ENCODE measurements around the gene ARHGDIB. TPM values are rescaled to one million over a fixed set of nuclear protein-coding genes. Genes with fewer than 3 reads are reported as not detected.

The ARHGDIB gene
- total and polyA plus RNA-seq, 7 donors, result 23.9 to 44.0 (median 32.4) TPM

DNA sequence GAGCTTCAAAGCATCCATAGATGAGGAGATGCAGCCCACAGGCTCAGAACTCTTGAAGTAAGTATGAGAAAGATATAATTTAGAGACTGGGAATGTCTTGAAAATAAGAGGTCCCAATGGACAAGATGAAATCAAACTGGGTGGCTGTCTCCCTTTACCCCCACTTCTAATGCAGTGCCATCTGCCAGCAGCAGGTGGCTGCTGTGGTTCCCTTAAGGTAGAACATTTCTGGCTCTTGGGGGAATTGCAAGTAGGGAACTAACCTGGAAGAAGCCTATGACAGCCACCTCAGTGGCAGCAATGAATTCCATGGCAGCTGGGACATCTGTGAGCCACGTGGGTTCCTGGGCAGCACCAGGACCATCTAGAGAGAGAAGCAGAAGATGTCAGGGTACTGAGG, 23.7 kb downstream of the ARHGDIB start:
- Histone ChIP-seq H3K36me3 (ENCODE audit: insufficient read depth in 1 of 2, low read depth in 1 of 2) (peaks cover 0 to 11% of the 10 kb centered on the region in 2 donors), H3K9me3 (no peaks in the 10 kb centered on the region), H3K27me3 (ENCODE audit: insufficient read depth in 3 of 3, low read length in 2 of 3) (no peaks in the 10 kb centered on the region), H3K4me3 (no peak overlapping the region), H3K4me1 (no peaks in the 10 kb centered on the region), H3K27ac (no peak overlapping the region)
- no peak for TF ChIP-seq CTCF (IDR thresholded peaks at IDR 0.05)
- intact Hi-C loops (cut with DNase I), result no loop called here
- no peak for DNase-seq
- WGBS, 3 donors, result 50 to 75% (median 50%) methylated on average over 1 of the region's 1 CpG
- ATAC-seq, result no peak

DNA sequence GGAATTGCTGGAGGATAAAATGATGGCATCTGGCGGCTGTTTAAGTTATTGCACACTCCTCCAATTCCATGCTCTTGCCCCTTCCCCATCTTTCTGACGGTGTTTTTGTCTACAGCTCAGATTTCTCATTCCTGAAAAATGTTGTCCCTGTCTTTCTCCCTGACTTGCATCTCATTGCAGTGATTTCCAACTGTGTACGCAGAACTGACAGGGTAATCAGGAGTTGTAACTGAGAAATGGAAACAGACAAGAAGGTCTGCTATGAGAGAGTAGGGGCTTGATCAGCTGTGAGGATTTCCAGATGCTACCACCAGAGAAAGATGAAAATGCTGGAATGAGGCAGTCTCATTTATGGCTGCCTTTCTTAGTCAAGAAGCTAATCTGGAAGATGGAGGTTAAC, 24.4 kb downstream of the ARHGDIB start:
- DNase-seq (no peak), ATAC-seq (no peak)
- no peak for TF ChIP-seq CTCF (IDR thresholded peaks at IDR 0.05)
- Histone ChIP-seq H3K27me3 (ENCODE audit: insufficient read depth in 3 of 3, low read length in 2 of 3) (no peaks in the 10 kb centered on the region), H3K9me3 (no peaks in the 10 kb centered on the region), H3K4me3 (no peak overlapping the region), H3K4me1 (no peaks in the 10 kb centered on the region), H3K36me3 (ENCODE audit: insufficient read depth in 1 of 2, low read depth in 1 of 2) (peaks cover 0 to 4% of the 10 kb centered on the region in 2 donors), H3K27ac (no peak overlapping the region)
- intact Hi-C loops (cut with DNase I), result no loop called here
- 84 to 91% (median 85%) methylated on average over 3 of the region's 3 CpGs for WGBS, 3 donors

DNA sequence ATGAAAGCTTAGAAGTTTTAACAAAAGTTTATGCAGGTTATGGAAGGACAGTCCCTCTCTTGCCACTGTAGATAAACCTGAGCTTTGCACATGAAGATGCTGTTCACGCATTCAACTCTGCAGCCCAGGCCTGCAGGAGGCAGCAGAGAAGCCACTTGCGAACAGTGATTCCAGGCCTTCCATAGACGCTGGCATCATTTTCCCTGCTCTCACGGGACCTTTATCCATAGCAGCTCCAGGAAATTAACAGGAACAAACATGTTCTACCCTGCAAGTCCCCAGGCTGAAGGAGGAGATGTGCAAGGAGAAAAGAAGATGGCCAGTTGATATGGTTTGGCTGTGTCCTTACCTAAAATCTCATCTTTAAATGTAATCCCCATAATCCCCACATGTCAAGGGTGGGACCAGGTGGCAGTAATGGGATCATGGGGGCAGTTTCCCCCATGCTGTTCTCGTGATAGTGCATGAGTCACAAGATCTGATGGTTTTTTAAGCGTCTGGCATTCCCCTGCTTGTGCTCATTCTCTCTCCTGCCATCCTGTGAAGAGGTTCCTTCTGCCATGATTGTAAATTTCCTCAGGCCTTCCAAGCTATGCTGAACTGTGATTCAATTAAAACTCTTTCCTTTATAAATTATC, 25.1 kb downstream of the ARHGDIB start:
- no peak for TF ChIP-seq CTCF (IDR thresholded peaks at IDR 0.05)
- Histone ChIP-seq H3K4me1 (no peaks in the 10 kb centered on the region), H3K4me3 (no peak overlapping the region), H3K27me3 (ENCODE audit: insufficient read depth in 3 of 3, low read length in 2 of 3) (no peaks in the 10 kb centered on the region), H3K36me3 (ENCODE audit: insufficient read depth in 1 of 2, low read depth in 1 of 2) (no peaks in the 10 kb centered on the region), H3K9me3 (no peaks in the 10 kb centered on the region), H3K27ac (no peak overlapping the region)
- intact Hi-C loops (cut with DNase I), result no loop called here
- ATAC-seq, result no peak
- WGBS, 3 donors, result 76 to 82% (median 78%) methylated on average over 6 of the region's 6 CpGs
- no peak for DNase-seq

DNA sequence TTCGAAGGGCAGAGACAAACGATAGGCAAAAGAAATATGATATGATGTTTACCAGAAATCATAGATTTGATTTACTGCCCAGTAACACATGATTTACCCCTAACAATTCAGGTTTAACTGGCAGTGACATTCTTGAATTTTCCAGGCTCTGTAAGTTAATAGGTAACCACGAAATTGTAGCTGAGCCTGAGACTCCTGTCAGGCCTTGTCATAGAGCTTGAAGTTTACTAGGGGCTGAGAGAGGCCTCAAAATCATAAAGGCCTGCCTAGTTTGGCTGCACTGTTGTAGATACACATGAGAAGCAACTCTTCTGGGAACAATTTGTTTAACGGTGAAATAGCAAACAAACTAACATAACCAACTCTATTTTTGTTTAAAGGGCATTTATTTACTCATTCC, 26.4 kb downstream of the ARHGDIB start:
- no peak for TF ChIP-seq CTCF (IDR thresholded peaks at IDR 0.05)
- DNase-seq (no peak), ATAC-seq (no peak)
- Histone ChIP-seq H3K36me3 (ENCODE audit: insufficient read depth in 1 of 2, low read depth in 1 of 2) (no peaks in the 10 kb centered on the region), H3K4me1 (no peaks in the 10 kb centered on the region), H3K27ac (no peak overlapping the region), H3K4me3 (no peak overlapping the region), H3K9me3 (no peaks in the 10 kb centered on the region), H3K27me3 (ENCODE audit: insufficient read depth in 3 of 3, low read length in 2 of 3) (no peaks in the 10 kb centered on the region)
- intact Hi-C loops (cut with DNase I), result no loop called here
- WGBS, 3 donors, result 28 to 46% (median 34%) methylated on average over 4 of the region's 4 CpGs

DNA sequence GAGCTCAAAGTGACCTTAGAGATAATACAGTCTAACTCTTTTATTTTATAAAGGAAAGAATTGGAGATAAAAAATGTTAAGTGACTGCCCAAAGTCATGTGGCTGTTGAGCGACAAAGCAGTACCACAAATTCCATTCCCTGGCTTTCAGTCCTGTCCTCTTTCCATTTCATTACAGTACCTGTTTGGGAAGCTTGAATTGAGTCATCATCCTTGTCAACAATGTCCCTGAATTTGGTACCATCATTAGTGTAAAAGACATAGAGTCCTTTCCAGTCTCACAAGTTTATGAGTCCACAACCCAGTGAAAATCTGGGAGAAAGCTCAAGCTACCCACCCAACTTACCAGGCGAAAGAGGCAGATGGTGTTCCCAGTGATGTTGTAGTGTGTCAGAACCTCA, 26.9 kb downstream of the ARHGDIB start:
- 90 to 98% (median 94%) methylated on average over 2 of the region's 2 CpGs for WGBS, 3 donors
- Histone ChIP-seq H3K4me1 (no peaks in the 10 kb centered on the region), H3K36me3 (ENCODE audit: insufficient read depth in 1 of 2, low read depth in 1 of 2) (no peaks in the 10 kb centered on the region), H3K27ac (no peak overlapping the region), H3K4me3 (no peak overlapping the region), H3K27me3 (ENCODE audit: insufficient read depth in 3 of 3, low read length in 2 of 3) (no peaks in the 10 kb centered on the region), H3K9me3 (no peaks in the 10 kb centered on the region)
- no peak for DNase-seq
- TF ChIP-seq CTCF (IDR thresholded peaks at IDR 0.05), result no peak
- no peak for ATAC-seq
- intact Hi-C loops (cut with DNase I), result no loop called here
